Fibroblast of the aortic adventitia (primary cell): Measurements from ENCODE around the gene EMC9. TPM values are rescaled to one million over a fixed set of nuclear protein-coding genes. Genes with fewer than 3 reads are reported as not detected.

Experiments
- DNase-seq: peaks from one replicate; pipeline ENCODE4 v3.0.0-alpha.2; 2010; ENCODE audit warnings: low read depth
- H3K4me3 ChIP-seq: 2 replicates; pipeline ENCODE4 v1.5.1; 2011; ENCODE audit warnings: low read depth, mild to moderate bottlenecking, control low read depth, low read length, moderate library complexity
- total RNA-seq: library from RNA; depleted of rRNA; stranded (reverse); fragments of >200 nt; gene quantifications from 2 replicates; pipeline ENCODE4 v1.2.3, GENCODE V29; 2012; ENCODE audit warnings: low replicate concordance
- TF ChIP-seq, protein P1 (sequence below): IDR thresholded peaks from 2 replicates; pipeline ENCODE4 v1.5.1; 2011; ENCODE audit warnings: mild to moderate bottlenecking, low read length, control low read depth, inconsistent platforms; ENCODE audit not compliant: insufficient read depth

EMC9 gene
- total RNA-seq, 1 donor = 11.9 TPM

DNA sequence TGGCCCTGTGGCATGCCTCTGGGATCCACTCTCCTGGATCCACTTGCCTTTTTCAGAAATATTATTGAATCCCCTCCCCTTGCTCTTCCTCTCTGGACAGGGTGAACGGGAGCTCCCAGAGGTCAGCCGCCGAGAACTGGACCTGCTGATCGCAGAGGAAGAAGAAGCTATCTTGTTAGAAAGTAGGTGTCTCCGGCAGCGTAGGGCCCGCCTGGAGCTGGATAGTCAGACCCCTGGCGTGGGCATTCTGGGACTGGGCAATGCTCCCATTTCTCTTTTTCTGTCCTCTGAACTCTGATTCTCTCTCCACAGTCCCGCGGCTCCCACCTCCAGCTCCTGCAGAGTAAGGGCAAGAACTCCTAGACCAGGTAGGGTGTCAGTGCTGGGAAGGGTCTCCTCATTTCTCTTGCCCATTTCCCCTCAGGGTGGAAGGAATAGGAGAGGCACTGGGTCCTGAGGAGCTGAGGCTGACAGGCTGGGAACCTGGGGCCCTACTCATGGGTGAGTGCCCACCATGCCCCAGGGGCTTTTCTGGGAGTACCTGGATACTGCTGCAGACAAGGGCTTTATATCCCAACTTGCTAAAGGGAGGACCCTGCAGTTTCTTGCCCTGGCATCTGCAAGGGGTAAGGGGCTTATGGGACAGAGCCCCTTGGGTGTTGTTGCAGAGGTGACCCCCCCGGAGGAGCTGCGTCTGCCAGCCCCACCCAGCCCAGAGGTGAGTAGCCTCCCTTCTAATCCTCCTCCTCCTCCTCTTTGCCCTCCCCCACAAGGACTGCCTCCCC, 35.8 kb upstream of the EMC9 start:
- TF ChIP-seq, protein P1, sequence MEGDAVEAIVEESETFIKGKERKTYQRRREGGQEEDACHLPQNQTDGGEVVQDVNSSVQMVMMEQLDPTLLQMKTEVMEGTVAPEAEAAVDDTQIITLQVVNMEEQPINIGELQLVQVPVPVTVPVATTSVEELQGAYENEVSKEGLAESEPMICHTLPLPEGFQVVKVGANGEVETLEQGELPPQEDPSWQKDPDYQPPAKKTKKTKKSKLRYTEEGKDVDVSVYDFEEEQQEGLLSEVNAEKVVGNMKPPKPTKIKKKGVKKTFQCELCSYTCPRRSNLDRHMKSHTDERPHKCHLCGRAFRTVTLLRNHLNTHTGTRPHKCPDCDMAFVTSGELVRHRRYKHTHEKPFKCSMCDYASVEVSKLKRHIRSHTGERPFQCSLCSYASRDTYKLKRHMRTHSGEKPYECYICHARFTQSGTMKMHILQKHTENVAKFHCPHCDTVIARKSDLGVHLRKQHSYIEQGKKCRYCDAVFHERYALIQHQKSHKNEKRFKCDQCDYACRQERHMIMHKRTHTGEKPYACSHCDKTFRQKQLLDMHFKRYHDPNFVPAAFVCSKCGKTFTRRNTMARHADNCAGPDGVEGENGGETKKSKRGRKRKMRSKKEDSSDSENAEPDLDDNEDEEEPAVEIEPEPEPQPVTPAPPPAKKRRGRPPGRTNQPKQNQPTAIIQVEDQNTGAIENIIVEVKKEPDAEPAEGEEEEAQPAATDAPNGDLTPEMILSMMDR = no peak
- no peak overlapping the region for H3K4me3 ChIP-seq
- DNase-seq = no peak

DNA sequence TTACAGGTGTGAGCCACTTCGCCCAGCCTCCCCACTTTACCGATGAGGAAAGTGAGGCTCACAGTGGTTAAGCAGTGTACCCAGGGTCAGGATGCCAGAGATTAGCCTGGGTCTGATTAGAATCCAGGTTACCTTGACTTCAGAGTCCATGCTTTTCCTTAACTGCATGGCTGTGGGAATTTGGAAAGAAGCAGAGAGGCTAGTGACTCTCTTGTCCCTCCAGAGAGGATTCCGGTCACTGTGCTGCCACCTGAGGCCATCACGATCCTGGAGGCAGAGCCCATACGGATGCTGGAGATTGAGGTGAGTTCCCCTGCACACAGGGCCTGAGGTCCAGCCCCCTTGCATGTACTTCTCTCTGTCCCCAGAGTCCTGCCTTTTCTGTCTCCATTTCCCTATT, 35.2 kb upstream of the EMC9 start:
- DNase-seq = no peak
- TF ChIP-seq, protein P1 = no peak
- no peak overlapping the region for H3K4me3 ChIP-seq

DNA sequence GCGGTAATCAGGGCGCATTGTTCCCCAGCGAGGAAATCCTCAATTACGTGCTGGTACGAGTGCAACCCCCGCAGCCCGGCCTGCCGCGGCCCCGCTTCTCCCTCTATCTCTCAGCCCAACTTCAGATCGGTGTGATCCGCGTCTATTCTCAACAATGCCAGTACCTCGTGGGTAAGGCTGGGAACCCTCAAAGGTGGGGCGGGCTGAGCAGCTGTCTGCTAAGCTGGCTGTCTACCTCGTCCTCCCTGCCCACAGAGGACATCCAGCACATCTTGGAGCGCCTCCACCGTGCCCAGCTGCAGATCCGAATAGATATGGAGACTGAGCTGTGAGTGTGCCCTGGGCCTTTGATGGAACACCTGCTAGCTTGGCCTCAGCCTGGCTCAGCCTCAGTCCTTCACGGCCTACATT, 31.5 kb upstream of the EMC9 start:
- no peak overlapping the region for H3K4me3 ChIP-seq
- TF ChIP-seq, protein P1 = no peak
- no peak for DNase-seq

DNA sequence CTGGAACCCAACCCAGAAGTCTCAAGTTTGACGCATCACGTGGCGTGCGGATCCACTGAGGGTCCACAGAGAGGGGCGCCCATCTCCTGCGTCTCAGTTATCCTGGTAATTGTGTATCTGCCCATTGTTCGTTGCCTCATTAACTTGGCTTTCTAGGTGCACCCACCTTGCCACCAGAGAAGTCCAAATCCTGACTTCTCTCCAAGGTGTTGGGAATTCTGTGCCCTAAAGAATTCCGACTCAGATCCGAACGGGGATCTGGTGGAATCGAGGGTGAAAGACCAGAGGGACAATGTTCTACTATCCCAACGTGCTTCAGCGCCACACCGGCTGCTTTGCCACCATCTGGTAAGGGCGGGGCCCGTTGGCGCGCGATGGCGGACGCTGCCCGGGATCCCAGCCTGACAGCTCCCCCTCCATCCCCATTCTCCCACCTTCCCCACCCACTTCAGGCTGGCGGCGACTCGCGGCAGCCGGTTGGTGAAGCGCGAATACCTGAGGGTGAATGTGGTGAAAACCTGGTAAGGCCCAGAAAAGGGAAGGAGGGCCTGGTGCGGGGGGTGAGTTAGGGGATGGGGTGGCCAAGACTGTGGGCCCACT, 31.0 kb upstream of the EMC9 start:
- no peak overlapping the region for H3K4me3 ChIP-seq
- DNase-seq = no peak
- TF ChIP-seq, protein P1 = no peak

DNA sequence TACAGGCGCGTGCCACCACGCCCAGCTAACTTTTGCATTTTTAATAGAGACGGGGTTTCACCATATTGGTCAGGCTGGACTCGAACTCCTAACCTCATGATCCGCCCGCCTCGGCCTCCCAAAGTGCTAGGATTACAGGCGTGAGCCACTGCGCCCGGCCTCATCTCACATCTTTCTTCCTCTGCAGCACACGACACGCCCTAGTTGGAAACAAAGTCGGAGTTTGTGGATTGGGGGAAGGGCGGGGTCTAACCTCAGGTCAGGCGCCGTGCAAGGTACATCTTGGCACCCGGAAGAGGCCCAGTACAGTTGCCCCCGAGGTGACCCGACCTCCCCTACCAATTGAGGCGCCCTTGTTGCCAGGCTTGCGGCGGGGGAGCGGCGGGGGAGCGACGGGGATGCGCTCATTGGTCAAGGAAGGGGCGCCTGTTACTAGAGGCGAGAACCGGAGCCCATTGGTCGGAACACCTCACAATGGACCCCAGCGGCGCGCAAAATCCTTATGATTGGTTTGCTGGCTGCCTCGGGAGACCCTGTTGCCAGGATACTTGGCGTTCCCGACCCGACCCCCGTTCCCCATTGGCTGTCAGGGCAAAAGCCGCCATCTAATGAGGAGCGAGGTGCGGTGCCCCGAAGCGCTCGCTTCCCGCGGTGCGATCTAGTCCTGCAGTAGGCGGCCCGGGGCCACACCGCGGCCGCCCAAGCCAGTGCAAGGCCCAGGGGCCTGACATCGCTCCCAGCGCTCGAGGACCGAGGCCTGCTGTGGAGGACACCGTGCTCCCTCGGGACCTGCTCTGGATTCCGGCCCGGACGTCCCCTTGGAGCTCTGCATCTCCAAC, 30.2 kb upstream of the EMC9 start, which contains the start of gene REC8:
Gene REC8 (plus strand): TSS at position 659 of the 839 bp plus-strand sequence. CDS start 473 bp downstream, outside the sequence.
- TF ChIP-seq, protein P1 = no peak
- DNase-seq = no peak
- H3K4me3 ChIP-seq = no peak within 1 kb of the TSS

DNA sequence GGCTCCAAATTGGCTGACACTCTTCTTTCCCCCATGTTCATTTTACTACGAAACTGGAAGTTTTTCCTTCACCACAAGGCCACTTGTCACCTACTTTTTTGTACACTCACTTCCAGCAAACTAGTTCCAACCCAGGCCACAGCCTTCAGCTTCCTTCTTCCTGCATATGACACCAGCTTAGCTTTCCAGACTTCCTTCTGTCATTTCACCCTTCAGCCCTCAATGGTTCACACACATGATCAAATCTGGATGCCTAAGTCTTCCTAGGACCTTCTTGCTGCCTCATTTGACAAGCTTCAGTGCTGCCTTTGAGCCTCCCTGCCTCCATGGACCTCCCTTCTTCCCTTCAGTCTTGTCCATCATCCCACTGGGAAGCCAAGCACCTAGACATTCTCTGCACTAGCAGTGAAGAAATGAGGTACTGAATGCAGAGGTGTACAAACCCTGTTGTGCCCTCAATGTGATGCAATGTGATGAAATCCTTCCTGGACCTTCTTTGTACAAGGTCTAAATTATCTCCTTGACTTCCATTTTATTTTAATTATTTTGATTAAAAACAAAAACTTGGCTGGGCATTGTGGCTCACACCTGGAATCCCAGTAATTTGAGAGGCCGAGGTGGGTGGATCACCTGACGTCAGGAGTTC, 26.2 kb upstream of the EMC9 start:
- DNase-seq = peak; percentile 16
- no peak overlapping the region for H3K4me3 ChIP-seq
- TF ChIP-seq, protein P1 = no peak
